Measurements from ENCODE around the gene NTSR1. TPM values are rescaled to one million over a fixed set of nuclear protein-coding genes. Genes with fewer than 3 reads are reported as not detected.

Gene NTSR1
- total and polyA plus RNA-seq, 2 of the 8 experiments (the other 6 are each of a cell fraction or from before 2014, with no cell fraction given) = 0.53 to 0.89 TPM

- TF ChIP-seq CHD7 (IDR thresholded peaks at IDR 0.05; ENCODE audit: insufficient replicate concordance, low read length) = no peak
- no peak for TF ChIP-seq SP2 (IDR thresholded peaks at IDR 0.05; ENCODE audit: low read length)
- no peak for TF ChIP-seq SRF (IDR thresholded peaks at IDR 0.05; ENCODE audit: low read depth, low read length)
Observed at GRCh38 chr20:62785393-62785792, 76.8 kb downstream of the NTSR1 start (continued).
